Activated naive CD4-positive, alpha-beta T cell treated with anti-CD3 and anti-CD28 coated beads for 36 hours (primary cell): ENCODE data around the gene NDUFA6. TPM values are rescaled to one million over a fixed set of nuclear protein-coding genes. Genes with fewer than 3 reads are reported as not detected.
"Not testable (repeated sequence)": the region's sequence is repeated elsewhere in the genome, so short reads cannot be mapped to it uniquely, and the experiment has no call there.

Experiments used
- CTCF ChIA-PET: fragments of 350-600 bp; sonication (Branson Sonifier 250); formaldehyde crosslinking; loops from one replicate; lab custom pipeline; 2021; ENCODE audit warnings: antibody characterized with exemption; lab: Charles Lee
- DNase-seq: peaks from one replicate; pipeline ENCODE4 v3.0.0-alpha.2; 2020
- H3K27ac Mint-ChIP-seq: one replicate; pipeline ENCODE4 v1.8.0; 2021; ENCODE audit warnings: mild to moderate bottlenecking, mixed read lengths
- H3K27me3 Mint-ChIP-seq: one replicate; pipeline ENCODE4 v1.8.0; 2021; ENCODE audit warnings: low read depth, mixed read lengths
- H3K36me3 Mint-ChIP-seq: one replicate; pipeline ENCODE4 v1.8.0; 2021; ENCODE audit warnings: low read depth, mixed read lengths
- H3K4me1 Mint-ChIP-seq: one replicate; pipeline ENCODE4 v1.8.0; 2021; ENCODE audit warnings: low read depth, mixed read lengths
- H3K4me3 Mint-ChIP-seq: one replicate; pipeline ENCODE4 v1.8.0; 2021; ENCODE audit warnings: mild to moderate bottlenecking, moderate library complexity, mixed read lengths
- H3K9me3 Mint-ChIP-seq: one replicate; pipeline ENCODE4 v1.8.0; 2021; ENCODE audit warnings: mixed read lengths
- intact Hi-C: fragments of 100-400 bp; cut with micrococcal nuclease; formaldehyde crosslinking; loops from one replicate; pipeline ENCODE4 v1.15.1; 2023
- total RNA-seq, 2 experiments: library from RNA; stranded (reverse); gene quantifications; one replicate each; pipeline ENCODE4 v1.2.3, GENCODE V29; 2021

Gene NDUFA6
- total RNA-seq, 2 experiments from 2014 or later = 122 to 126 TPM

DNA sequence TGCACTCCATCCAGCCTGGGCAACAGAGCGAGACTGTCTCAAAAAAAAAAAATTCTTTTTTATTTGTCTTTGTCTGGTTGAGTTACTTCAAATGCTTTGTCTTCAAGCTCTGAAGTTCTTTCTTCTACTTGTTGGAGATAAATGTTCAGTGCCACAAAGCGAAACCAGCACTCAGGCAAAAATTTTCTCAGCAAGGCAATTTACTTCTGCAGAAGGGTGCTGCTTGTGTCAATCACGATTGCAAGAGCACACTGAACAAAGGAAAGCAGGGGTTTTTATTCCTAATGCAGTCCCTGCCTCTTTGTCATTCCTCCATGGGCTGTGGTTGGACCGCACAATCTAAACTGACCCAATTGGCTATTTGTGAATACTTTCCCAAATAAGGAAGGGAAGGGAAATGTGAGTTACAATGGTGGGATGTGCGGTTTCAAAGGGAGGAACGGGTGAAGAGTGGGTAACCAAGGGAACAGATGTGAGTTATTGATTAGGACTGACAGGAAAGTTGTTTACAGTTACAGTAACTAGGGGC, 13.8 kb upstream of the NDUFA6 start:
- peaks cover 29% of the 10 kb centered on the region for H3K9me3 Mint-ChIP-seq
- H3K27me3 Mint-ChIP-seq, DNase-seq, intact Hi-C loops, H3K27ac Mint-ChIP-seq, H3K4me3 Mint-ChIP-seq, CTCF ChIA-PET, H3K4me1 Mint-ChIP-seq: not testable (repeated sequence)
- peaks cover 24% of the 10 kb centered on the region for H3K36me3 Mint-ChIP-seq

- Mint-ChIP-seq H3K4me3 (no peak overlapping the region), H3K27me3 (no peaks in the 10 kb centered on the region), H3K4me1 (no peaks in the 10 kb centered on the region), H3K36me3 (peaks cover 30% of the 10 kb centered on the region), H3K9me3 (peaks cover 31% of the 10 kb centered on the region), H3K27ac (no peak overlapping the region)
- CTCF ChIA-PET = no interaction called here
- no peak for DNase-seq
- intact Hi-C loops = no loop called here
Measured at GRCh38 chr22:42101199-42101598, 10.6 kb upstream of the NDUFA6 start.

- peak; percentile 24 for DNase-seq
- intact Hi-C loops = loop anchor here (1.0 to 5.0 kb wide), 10 partner anchors 21 to 644 kb away; partner anchors contain the start of genes SERHL2, SNU13, SREBF2 and TOB2
- Mint-ChIP-seq H3K36me3 (peaks cover 27% of the 10 kb centered on the region), H3K27ac (peak overlapping the region; percentile 82), H3K27me3 (no peaks in the 10 kb centered on the region), H3K4me3 (peak overlapping the region; percentile 98), H3K4me1 (peaks cover 31% of the 10 kb centered on the region), H3K9me3 (peaks cover 3% of the 10 kb centered on the region)
- CTCF ChIA-PET = interaction anchor here (0.5 to 5.7 kb wide), 23 partner anchors 9 to 393 kb away, joined by 3 to 32 read pairs (median 4); partner anchors contain the start of genes MEI1, NFAM1 and SMDT1
Measured at GRCh38 chr22:42091455-42091782, 847 bp upstream of the NDUFA6 start.

- Mint-ChIP-seq H3K36me3 (peaks cover 50% of the 10 kb centered on the region), H3K27ac (no peak overlapping the region), H3K27me3 (no peaks in the 10 kb centered on the region), H3K4me1 (peaks cover 40% of the 10 kb centered on the region), H3K9me3 (peaks cover 3% of the 10 kb centered on the region), H3K4me3 (no peak overlapping the region)
- DNase-seq = no peak
- CTCF ChIA-PET = no interaction called here
- intact Hi-C loops = no loop called here
Measured at GRCh38 chr22:42086051-42086450, 4.5 kb downstream of the NDUFA6 start.

GRCh38 chr22:42084874-42085273, 5.7 kb downstream of the NDUFA6 start:
- intact Hi-C loops = no loop called here
- peaks cover 46% of the 10 kb centered on the region for H3K36me3 Mint-ChIP-seq
- H3K27me3 Mint-ChIP-seq = no peaks in the 10 kb centered on the region
- no peak for DNase-seq
- peaks cover 3% of the 10 kb centered on the region for H3K9me3 Mint-ChIP-seq
- H3K4me1 Mint-ChIP-seq = peaks cover 44% of the 10 kb centered on the region
- CTCF ChIA-PET = interaction anchor here (0.6 kb wide), 1 partner anchor 386 kb away, joined by 3 read pairs; the partner anchor contains the start of gene MEI1
- no peak overlapping the region for H3K4me3 Mint-ChIP-seq
- no peak overlapping the region for H3K27ac Mint-ChIP-seq

GRCh38 chr22:42083119-42083518, 7.5 kb downstream of the NDUFA6 start:
- intact Hi-C loops = no loop called here
- no peak for DNase-seq
- Mint-ChIP-seq H3K27me3 (no peaks in the 10 kb centered on the region), H3K4me1 (peaks cover 36% of the 10 kb centered on the region), H3K27ac (no peak overlapping the region), H3K9me3 (no peaks in the 10 kb centered on the region), H3K36me3 (peaks cover 35% of the 10 kb centered on the region), H3K4me3 (no peak overlapping the region)
- CTCF ChIA-PET = no interaction called here

DNA sequence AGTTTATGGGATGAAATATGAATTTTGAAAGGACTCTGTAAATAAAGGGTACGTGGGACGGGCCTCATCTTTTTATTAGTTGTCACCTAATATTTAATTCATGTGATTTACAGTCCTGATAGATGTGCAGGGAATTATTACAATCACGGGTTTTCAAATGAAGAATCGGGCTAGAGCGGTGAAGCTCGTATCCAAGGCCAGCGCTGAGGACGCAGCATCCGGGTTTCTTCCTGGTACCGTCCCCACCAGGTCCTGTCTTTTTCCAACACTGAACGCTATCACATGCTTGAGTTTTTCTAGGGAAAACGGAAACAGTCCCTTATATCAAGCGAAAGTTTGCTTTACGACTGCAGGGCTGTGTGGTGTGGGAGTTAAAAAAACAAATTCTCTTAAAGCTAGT, 10.3 kb downstream of the NDUFA6 start:
- Mint-ChIP-seq H3K4me3 (peak overlapping the region; percentile 95), H3K4me1 (peaks cover 32% of the 10 kb centered on the region), H3K9me3 (no peaks in the 10 kb centered on the region), H3K27me3 (no peaks in the 10 kb centered on the region), H3K27ac (peak overlapping the region; percentile 96), H3K36me3 (peaks cover 19% of the 10 kb centered on the region)
- CTCF ChIA-PET = interaction anchor here (0.9 to 3.2 kb wide), 4 partner anchors 10 to 383 kb away, joined by 3 to 7 read pairs (median 3); no protein-coding TSS in a partner anchor
- intact Hi-C loops = loop anchor here (1.0 kb wide), 2 partner anchors 10 to 459 kb away; partner anchors contain the start of genes DESI1, NDUFA6 and XRCC6
- DNase-seq = peak; percentile 36

DNA sequence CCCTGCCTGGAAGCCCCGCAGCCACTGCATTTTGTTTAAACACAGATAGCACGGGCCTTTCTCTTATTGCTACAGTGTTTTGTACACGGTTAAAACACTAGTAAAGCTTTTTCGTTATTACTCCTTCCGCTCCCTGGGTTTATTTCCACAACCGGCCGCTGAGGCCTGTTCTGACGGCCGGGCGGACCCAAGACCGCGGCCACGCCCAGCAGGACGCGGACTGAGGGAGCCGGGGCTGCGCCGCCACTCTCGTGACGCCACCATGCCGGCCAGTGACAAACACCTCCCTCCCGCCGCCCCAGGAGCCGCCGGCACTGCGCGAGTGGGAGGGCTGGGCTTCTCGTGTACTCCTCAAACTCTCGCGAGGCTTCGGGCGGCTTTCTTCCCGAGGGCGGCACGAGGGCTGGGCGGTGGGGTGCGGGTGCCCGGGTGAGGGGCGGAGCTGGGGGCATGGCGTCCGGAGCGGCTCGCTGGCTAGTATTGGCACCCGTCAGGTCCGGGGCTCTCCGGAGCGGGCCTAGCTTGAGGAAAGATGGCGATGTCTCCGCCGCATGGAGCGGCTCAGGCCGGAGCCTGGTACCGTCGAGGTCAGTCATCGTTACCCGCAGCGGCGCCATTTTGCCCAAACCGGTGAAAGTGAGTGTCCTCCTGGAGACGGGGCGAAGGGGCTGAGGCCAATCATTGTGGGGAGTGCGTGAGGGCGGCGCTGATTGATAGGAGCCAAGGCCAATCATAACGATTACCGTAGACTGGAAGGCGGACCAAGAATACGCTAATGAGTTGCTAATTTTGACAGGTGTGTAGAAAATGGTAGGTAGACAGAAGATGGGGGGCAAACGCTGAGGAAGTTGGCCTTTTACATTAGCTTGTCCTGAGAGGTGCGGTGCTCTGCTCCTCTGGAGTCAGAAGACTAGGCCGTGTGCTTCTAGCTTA, 11.0 kb downstream of the NDUFA6 start, which contains the start of gene SMDT1:
SMDT1 (plus strand) TSS at position 382 of the 933 bp plus-strand sequence; CDS start at position 451, 69 bp downstream.
- intact Hi-C loops = loop anchor here (1.0 to 2.0 kb wide), 4 partner anchors 11 to 536 kb away; partner anchors contain the start of genes CENPM, DESI1, NDUFA6 and XRCC6
- Mint-ChIP-seq H3K4me3 (peak within 1 kb of the TSS; percentile 95), H3K4me1 (peaks cover 34% of the 10 kb centered on the region), H3K36me3 (peaks cover 16% of the 10 kb centered on the region), H3K9me3 (no peaks in the 10 kb centered on the region), H3K27ac (peak within 1 kb of the TSS; percentile 96), H3K27me3 (no peaks in the 10 kb centered on the region)
- CTCF ChIA-PET = interaction anchor here (0.9 to 3.2 kb wide), 6 partner anchors 11 to 382 kb away, joined by 3 to 8 read pairs (median 4); partner anchors contain the start of gene NDUFA6
- DNase-seq = peak; percentile 98

GRCh38 chr22:42078469-42079318, 11.9 kb downstream of the NDUFA6 start:
- Mint-ChIP-seq H3K4me3 (peak overlapping the region; percentile 95), H3K27me3 (no peaks in the 10 kb centered on the region), H3K36me3 (peaks cover 11% of the 10 kb centered on the region), H3K4me1 (peaks cover 32% of the 10 kb centered on the region), H3K27ac (peak overlapping the region; percentile 96), H3K9me3 (no peaks in the 10 kb centered on the region)
- intact Hi-C loops = loop anchor here (1.0 to 2.0 kb wide), 2 partner anchors 132 to 537 kb away; partner anchors contain the start of gene CENPM
- CTCF ChIA-PET = interaction anchor here (1.4 to 3.2 kb wide), 4 partner anchors 12 to 381 kb away, joined by 3 to 8 read pairs (median 6); partner anchors contain the start of gene NDUFA6
- DNase-seq = no peak

DNA sequence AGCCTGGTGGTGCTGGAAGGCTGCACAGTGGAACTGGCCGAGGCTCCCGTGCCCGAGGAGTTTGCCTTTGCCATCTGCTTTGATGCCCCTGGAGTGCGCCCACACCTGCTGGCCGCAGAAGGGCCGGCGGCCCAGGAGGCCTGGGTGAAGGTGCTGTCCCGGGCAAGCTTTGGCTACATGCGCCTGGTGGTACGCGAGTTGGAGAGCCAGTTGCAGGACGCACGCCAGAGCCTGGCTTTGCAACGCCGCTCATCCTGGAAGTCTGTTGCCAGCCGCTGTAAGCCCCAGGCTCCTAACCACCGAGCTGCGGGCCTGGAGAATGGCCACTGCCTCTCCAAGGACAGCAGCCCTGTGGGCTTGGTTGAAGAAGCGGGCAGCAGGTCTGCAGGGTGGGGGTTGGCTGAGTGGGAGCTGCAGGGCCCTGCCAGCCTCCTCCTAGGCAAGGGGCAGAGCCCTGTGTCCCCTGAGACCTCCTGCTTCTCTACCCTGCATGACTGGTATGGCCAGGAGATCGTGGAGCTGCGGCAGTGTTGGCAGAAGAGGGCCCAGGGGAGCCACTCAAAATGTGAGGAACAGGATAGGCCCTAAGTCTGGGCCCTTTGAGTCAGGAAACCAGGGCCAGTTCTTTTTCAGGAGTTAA, 13.0 kb downstream of the NDUFA6 start:
- CTCF ChIA-PET = interaction anchor here (1.4 to 2.4 kb wide), 2 partner anchors 111 to 367 kb away, joined by 3 to 6 read pairs; no protein-coding TSS in a partner anchor
- peak overlapping the region; percentile 50 for H3K27ac Mint-ChIP-seq
- H3K36me3 Mint-ChIP-seq = peaks cover 7% of the 10 kb centered on the region
- intact Hi-C loops = loop anchor here (2.0 kb wide), 1 partner anchor 131 kb away; the partner anchor contains the start of gene CENPM
- peaks cover 36% of the 10 kb centered on the region for H3K4me1 Mint-ChIP-seq
- H3K27me3 Mint-ChIP-seq = no peaks in the 10 kb centered on the region
- no peak for DNase-seq
- H3K9me3 Mint-ChIP-seq = no peaks in the 10 kb centered on the region
- H3K4me3 Mint-ChIP-seq = no peak overlapping the region
